HG03103 (cell line): Measurements from ENCODE around the gene DRAXIN.

Experiments used
- ATAC-seq: cut with Tn5 transposase; IDR thresholded peaks from one replicate; pipeline ENCODE4 v1.9.1; 2021; ENCODE audit warnings: low read depth; ENCODE audit not compliant: unreplicated experiment

DRAXIN gene

DNA sequence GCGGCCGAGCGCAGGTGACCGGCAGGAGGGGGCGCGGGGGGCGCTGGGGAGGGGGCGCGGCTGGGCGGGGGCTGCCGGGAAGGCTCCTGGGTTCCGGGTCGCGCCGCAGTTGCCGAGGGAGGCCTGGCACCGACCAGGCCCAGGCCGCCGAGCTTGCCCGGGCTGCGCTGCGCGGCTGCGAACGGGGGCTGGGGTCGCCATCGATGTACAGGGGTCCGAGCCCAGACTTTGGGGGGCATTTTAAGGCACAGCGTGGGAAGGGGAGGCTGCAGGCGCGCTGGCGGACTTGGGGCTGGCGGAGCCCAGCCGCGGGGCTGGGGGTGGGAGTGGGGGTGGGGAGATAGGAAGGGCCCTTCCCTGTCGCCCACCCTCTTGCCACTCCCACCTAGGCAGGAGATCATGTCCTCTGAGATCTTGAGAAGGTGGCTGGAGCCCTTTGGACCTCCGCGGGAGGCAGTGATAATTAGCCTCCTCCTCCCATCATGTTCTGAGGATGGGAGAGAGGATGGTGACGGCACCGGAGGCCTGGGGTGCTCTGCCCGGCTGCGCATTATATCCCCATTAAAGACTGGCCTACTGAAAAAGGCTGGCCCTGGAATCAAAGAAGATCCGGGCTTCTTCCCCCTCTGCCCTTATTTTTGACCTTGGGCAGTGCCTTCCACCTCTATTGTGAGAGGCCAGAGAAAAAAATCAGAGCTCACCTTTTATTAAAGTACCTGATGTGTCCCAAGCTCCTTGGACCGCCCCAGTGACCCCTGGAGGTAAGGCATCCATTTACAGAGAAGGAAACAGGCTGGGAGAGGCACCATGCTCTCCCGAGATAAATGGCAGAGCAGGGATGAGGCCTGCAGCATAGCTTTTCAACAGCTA is 36.3 kb upstream of the DRAXIN start:
- no peak for ATAC-seq

GRCh38 chr1:11657654-11658053 is 33.9 kb upstream of the DRAXIN start:
- no peak for ATAC-seq

DNA sequence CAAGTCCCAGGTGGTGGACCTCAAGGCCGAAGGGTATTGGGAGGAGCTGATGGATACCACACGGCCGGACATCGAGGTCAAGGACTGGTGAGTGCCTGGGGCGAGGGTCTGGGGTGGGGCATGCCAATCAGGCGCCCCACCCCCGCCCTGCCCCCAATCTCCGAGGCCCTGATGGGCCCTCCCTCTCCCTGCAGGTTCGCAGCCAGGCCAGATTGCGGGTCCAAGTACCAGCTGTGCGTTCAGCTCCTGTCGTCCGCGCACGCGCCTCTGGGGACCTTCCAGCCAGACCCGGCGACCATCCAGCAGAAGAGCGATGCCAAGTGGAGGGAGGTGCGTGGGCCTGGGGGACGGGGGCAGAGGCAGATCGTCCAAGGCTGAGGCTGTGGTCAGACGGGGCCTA is 33.0 kb upstream of the DRAXIN start:
- ATAC-seq = no peak

- ATAC-seq = no peak
Measured at GRCh38 chr1:11659748-11660147, 31.8 kb upstream of the DRAXIN start.

DNA sequence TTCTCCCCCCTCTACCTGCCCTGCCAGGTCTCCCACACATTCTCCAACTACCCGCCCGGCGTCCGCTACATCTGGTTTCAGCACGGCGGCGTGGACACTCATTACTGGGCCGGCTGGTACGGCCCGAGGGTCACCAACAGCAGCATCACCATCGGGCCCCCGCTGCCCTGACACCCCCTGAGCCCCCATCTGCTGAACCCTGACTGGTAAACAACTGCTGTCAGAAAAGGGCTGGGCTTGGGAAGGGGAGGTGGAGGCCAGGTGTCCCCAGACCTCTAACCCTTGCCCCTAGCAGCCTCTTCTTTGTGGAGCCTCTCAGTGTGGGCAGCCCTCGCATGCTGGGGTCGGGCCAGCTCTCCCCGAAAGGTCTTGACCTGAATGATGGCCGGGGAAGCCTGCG is 30.4 kb upstream of the DRAXIN start:
- no peak for ATAC-seq

DNA sequence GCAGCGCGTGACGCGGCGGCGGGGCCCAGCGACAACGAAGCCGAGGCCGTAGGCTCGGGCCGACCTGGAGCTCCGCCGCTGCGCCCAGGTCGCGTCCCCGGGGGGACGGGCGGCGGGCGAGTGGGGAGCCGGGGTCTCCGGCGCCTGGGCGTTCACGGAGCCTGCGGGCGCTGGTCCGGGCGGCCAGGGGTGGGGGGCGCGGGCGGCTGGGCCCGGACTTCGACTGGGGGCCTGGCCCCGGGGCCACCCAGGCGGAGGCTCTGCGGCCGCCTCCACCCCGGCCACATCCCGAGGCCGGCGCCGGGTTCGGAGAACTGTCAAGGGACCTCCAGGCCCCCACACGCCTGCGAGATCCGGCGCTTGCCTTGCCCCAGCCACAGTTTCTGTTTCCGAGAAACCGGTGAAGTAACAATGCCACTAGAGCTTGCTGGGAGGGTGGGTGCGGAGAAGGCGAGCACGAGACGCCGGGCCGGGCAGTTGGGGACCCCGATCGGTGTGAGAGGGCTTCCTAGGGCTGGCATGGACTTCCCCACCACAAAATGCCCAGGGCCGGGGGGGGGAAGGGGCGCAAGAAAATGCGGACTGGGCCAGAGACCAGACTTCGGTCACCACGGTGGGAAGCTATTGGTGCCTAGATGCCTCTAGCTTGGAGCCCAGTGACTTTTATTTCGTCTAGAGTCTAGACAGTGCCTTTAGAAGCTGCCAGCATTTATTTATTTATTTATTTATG is 27.0 kb upstream of the DRAXIN start:
- ATAC-seq = peak; percentile 38

- ATAC-seq = no peak
Measured at GRCh38 chr1:11668516-11668915, 23.0 kb upstream of the DRAXIN start.

- ATAC-seq = no peak
Measured at GRCh38 chr1:11670747-11671146, 20.8 kb upstream of the DRAXIN start.

GRCh38 chr1:11671205-11671543 is 20.3 kb upstream of the DRAXIN start:
- ATAC-seq = no peak

DNA sequence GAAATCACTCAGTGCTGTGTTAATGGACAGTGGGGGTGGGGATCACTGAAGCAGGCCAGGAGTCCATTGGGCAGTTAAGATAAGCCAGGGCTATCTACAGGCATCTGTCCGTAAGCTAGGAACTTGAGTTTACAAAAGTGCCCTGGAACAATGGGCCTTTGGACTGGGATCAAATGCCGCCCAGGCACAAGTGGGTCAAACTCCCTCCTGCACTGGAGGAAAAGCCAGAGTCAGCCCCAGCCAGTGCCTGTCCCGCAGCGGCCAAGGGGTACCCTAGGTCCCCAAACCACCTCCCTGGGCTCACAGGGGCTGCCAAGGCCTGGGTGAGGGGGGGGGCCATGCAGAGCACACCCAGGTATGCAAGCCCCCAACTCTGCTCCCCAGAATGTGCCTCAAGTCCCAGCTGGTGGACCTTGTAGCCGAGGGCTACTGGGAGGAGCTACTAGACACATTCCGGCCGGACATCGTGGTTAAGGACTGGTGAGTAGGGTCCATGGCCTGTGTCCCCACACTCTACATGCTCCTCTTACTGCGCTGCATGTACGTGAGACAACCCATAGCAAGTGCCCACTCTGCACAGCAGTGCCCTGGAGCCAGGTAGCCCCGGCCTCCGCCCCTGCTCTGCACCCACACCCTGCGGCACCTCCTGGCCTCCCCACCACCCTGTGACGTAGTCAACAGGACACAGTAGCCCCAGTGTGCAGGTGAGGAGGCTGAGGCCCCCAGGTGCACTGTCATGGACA is 19.8 kb upstream of the DRAXIN start:
- ATAC-seq = no peak

- no peak for ATAC-seq
Measured at GRCh38 chr1:11673089-11673769, 18.3 kb upstream of the DRAXIN start.

GRCh38 chr1:11674488-11674887 is 17.0 kb upstream of the DRAXIN start:
- ATAC-seq = no peak

DNA sequence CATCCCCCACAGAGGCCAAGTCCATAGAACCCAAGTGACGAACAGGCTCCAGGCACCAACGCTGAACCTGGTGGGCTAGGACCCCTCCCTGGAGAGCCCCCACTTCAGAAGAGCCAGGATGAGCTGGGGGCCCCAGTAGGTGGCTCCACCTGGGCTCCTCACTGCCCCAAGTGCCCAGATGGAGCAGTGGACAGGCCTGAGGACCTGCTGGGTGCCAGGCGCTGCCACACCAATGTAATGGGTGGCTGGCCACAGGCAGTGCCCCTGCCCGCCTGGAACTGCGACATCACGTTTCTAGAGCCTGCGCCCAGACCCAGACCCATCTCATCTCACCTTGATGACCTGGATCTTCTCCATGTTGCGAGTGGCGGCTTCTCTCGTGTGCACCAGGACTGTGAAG is 16.2 kb upstream of the DRAXIN start:
- ATAC-seq = no peak

DNA sequence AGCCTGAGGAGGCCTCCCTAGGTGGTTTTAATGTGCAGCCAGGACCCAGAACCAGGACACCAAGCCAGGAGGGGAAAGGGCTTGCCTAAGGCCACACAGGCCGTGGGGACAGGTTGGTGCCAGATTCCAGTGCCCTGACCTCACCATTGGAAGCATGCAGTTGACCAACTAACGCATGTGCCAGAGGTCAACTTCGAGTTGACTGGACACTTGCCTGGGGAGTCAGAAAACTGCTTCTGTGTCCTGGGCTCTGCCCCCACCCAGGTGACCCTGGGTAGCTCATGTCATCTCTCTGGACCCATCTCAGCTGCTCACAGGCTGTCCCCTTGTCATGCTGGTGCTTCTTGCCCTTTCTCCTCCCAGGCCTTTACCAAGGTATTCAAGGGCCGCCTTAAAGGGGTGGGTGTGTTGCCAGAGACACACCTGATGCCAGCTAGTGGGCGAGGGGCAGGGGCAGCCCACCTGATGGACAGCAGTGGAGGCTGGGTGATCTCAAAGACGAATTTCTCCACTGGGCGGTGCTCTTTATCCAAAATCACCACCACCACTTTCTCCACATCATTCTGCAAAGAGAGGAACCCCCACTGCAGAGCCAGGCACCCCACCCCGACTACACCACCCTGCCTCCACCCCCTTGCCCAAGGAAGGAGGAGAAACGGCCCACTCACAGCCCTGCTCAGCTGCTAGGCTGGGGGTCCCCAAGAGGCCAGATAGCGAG is 15.0 kb upstream of the DRAXIN start:
- no peak for ATAC-seq

- ATAC-seq = no peak
Measured at GRCh38 chr1:11678442-11678841, 13.1 kb upstream of the DRAXIN start.

GRCh38 chr1:11680270-11681070 is 11.0 kb upstream of the DRAXIN start:
- peak; percentile 10 for ATAC-seq

DNA sequence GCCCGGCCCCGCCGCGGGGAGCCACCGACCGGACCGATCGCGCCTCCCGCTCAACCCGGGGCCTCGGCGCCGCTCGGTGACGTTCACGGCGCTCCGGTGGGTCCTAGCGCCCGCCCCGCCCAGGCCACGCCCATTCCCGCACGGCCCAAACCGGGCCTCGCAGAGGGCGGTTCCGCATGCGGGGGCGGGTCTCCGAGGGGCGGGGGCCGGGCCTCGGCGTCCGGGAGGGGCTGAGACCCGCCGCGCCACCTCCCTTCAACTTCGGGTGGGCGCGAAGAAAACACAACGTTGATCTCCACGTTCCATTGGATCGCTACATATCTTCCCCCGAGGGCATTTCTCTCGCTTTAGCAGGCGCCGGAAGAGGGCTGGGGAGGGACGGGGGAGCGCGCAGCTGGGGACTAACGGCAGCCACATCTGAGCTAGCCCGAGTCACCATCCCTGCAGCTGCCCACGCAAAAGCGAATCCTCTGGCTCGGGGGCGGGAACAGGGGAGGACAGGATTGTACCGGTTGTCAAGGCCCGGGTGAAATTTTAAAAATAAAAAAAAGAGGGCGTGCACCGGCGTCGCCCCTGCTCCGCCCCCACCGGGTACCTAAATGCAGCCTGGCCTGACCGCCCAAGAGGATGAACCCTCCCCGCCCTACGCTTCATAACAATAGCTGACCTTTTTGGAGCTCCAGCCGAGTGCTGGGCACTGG is 10.3 kb upstream of the DRAXIN start, which contains the start of gene MAD2L2:
MAD2L2 (minus strand) TSS at position 78 of the 701 bp plus-strand sequence. CDS start 547 bp downstream, outside the sequence.
- ATAC-seq = peak; percentile 75

- no peak for ATAC-seq
Measured at GRCh38 chr1:11682287-11682771, 9.2 kb upstream of the DRAXIN start.
